NCI-H69 (cell line): ENCODE measurements around the gene SEMA3C.

Source experiments
- DNase-seq: peaks from one replicate; lab custom pipeline; 2025; lab: John Stamatoyannopoulos, UW

The SEMA3C gene

GRCh38 chr7:80824253-80824652 lies 94.6 kb downstream of the SEMA3C start:
- DNase-seq = peak; percentile 86

- DNase-seq = peak; percentile 74
Measured at GRCh38 chr7:80823057-80823456, 95.8 kb downstream of the SEMA3C start.

DNA sequence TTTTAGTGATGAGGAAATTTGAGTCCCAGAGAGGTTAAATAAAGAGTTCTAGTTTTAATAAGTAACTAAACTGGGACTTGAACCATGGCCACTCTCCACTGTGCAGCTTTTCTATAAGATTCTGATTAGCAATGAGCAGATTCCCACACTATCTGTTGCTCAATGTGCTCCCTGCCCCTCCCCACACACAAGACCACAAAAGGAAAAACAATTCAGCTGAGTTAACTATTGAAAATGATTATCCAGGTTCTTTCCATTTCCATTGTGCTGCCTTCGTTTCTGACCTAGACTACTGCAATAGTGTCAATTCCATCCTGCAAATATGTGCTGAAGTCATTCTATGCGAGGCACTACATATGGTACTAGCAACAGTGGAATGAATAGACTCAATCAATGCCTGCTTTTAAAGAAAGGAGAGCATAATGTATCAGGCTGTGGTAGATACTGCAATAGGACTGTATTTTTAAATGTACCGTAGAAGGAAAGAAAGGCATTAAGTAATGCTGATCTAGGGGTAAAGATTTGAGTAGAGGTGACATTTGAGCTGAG lies 97.0 kb downstream of the SEMA3C start:
- peak; percentile 70 for DNase-seq

DNA sequence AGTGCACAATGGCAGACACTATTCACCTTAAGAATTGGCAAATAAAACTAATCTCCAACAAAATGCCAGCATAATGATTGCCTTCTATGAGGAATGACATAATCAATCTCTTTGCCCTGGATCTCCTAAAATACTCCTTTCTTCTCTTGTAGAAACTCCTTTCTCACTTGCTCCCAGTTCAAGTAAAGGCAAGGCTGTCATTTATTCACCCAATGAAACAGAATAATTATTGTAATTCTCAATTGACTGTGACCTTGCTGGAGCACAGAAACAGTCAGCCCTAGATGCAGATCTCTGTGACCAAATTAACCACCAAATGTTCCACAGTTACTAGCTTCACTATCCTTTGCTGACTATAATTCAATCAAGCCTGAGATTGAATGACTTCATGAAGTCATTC lies 99.3 kb downstream of the SEMA3C start:
- DNase-seq = peak; percentile 88

DNA sequence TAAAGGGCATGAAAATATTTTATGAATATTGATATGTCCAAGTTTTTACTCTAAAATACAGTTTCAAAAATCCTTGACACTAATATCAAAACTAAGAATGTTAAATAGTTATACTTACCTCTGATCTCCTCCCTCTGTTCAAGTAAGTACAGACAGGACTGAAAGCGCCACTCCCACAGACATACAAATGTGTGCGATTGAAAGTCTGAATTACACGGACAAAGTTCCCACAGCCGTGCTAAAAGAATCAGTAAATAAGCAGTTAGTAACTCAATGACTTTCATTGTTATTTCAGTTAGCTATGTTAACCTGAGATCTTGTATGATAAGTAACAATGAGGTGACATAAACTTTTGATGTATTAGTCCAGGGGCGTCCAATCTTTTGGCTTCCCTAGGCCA lies 100.7 kb downstream of the SEMA3C start:
- peak; percentile 51 for DNase-seq

DNA sequence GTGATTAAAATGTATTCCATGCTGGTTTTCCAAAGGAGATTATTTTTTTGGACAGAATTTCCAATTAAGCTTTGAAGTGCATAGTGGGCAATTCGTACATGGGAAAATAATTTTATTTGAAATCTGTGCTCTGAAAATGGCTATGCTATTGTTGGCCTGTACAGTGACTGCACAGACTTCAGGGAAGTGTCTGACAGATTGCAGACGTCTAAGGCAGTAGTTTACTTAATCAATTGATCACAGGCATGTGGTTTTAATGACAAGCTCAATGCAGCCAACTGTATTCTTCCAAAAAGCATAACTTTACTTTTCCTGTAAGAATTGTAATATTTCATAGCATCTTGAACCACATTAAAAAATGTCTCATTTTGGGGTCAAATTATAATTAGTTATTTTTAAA lies 102.0 kb downstream of the SEMA3C start:
- DNase-seq = peak; percentile 72

- no peak for DNase-seq
Measured at GRCh38 chr7:80815733-80816132, 103.1 kb downstream of the SEMA3C start.

- no peak for DNase-seq
Measured at GRCh38 chr7:80809545-80809944, 109.3 kb downstream of the SEMA3C start.

GRCh38 chr7:80807166-80807900 lies 111.5 kb downstream of the SEMA3C start:
- no peak for DNase-seq

- DNase-seq = no peak
Measured at GRCh38 chr7:80806663-80807062, 112.2 kb downstream of the SEMA3C start.

DNA sequence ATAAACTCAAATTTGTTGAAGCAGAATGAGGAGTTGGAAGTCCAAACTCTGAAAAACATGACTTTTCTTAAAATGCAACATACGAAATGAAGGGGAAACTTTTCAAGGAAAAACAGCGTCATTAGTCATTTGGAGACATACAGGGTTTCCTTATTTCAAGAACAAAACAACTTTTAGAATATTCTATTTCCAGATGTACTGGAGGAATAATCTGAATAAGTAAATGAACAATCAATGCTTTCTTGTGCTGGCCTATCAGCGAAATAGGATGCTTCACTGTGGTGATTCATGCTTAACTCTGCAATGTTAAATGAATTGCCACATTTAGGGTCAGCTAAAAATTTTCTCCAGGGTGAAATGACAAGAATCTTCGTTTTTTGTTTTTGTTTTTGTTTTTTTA lies 114.3 kb downstream of the SEMA3C start:
- DNase-seq = no peak

DNA sequence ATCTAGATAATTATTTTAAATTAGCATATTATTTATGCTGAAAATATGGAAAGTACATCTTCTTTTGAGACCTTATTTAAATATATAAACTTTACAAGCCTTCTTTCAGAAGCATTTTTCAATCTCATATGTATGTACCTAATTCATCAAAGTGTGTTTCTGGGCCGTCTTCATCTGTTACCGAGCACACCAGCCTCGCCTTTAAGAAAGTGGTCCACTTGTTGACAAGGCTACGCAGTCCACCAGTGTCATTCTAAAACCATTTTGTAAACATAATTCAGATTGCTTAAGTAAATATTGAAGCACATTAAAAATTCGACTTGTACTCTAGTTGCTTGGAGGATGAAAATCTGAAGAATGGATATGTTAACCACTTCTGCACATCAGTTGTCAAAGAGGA lies 116.3 kb downstream of the SEMA3C start:
- no peak for DNase-seq

DNA sequence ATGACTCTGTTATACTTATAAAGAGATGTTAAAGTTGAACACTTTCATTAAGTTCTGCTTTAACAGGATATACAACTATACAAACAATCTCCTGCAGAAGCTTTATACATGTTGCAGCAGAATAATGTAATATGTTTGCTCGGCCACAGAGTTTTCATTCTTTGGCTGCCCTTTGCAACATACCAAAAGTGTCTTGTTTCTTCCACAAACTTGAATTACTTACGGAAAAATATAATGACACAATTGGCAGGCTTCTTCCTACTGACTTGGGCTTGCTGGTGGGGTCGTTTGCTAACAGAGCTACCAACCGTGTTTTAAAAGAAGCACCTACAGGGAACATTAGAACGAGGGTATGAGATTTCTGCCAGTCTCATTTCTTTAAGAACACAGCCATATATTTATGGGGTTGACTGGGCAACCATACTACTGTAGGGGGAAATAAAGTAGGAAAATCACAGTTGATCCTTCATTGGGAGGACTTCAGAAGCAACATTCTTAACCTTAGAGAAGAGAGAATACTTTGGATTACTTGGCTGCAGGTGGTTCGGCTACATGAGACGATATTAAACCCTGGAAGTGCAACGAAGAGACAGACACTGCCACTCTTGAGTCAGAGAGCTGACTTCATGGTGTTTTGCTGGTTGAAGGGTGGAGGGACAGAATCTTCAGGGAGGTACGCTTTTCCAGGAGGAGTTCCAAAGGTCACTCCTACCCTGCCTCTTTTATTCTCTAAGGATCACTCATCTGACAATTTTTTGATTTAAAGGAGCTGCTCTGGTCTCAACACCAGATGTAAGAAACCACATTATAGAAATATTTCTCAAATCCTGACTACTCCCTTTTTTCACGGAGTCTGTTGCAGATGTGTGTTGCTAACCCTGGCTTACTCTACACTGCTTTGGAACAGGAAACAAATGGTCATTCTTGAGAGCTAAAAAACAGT lies 123.9 kb downstream of the SEMA3C start:
- DNase-seq = no peak

GRCh38 chr7:80791509-80791929 lies 127.3 kb downstream of the SEMA3C start:
- peak; percentile 57 for DNase-seq

GRCh38 chr7:80790877-80791276 lies 128.0 kb downstream of the SEMA3C start:
- no peak for DNase-seq

- no peak for DNase-seq
Measured at GRCh38 chr7:80787721-80788120, 131.1 kb downstream of the SEMA3C start.

- DNase-seq = peak; percentile 38
Measured at GRCh38 chr7:80785961-80786536, 132.8 kb downstream of the SEMA3C start.

DNA sequence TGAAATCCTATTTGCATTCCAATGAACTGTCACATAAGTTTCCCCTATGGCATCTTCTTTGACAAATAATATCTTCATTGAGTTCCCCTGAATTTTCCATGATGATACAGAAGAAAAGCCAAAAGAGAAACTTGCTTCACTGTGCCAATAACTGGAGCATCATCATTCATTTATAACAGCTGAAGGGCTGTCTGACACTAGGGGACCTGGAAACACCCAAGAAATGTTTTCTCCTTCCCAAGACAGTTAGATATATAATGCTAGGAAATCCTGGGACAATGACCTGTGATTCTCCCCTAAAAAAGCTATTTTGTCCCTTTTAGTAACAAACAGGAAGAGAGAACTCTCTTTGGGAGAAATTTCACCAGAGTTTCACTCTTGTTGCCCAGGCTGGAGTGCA lies 133.6 kb downstream of the SEMA3C start:
- DNase-seq = no peak

DNA sequence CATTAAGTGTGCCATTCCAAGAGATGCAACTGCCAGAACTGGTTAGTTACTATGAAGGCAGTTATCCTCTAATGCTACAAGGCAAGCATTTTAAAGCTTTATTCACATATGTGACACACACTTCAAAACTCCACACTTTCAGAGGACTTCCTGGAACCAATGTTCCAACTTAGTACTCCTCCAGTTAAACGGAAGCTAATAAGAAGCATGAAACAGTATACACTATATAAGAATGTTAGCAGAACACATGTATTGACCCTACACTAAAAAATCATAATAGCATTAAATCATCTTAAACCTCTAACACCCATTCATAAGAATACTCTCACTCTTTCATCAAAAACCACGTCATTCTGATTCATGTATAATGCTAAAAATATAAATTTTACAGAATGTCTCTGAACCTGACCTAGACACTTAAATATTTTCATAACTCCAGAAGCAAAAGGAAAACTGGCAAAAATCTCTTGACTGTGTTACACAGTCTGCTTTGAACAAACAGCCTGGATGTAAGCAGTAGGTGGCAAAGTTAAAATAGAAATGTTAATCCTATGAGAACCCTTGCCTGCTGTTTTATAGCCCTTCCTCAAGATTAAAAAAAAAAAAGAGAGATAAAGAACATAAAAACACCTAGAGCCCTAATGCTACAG lies 135.0 kb downstream of the SEMA3C start:
- DNase-seq = peak; percentile 49

DNA sequence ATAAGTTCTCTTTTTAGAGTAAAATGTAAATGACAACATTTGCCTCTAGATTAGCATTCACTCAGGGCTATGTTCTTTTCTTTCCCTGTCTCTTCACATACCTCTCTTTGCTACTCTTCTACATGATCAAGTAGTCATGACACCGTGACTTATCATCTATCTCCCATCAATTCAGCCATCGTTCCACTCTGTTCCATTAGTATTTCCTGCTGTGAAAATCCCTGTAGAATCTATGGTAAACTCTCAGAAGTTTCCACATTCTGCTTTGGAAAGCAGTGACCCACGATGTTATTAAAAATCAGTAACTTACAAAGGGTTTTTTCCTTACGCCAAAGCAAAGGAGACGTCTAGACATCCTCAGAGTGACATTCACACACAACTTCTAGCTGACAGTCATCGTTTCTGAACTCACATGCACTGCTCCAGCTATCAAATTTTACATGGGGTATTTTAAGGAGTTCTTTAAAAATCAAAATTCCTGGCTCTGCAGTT lies 135.6 kb downstream of the SEMA3C start:
- peak; percentile 72 for DNase-seq

- peak; percentile 97 for DNase-seq
Measured at GRCh38 chr7:80781561-80781979, 137.3 kb downstream of the SEMA3C start.

GRCh38 chr7:80781146-80781545 lies 137.7 kb downstream of the SEMA3C start:
- DNase-seq = no peak
